ENCODE measurements around the gene EXOC3. TPM values are rescaled to one million over a fixed set of nuclear protein-coding genes. Genes with fewer than 3 reads are reported as not detected.

Gene EXOC3
- total RNA-seq, 1 donor from 2014 or later, result 43.3 TPM

- Mint-ChIP-seq H3K9me3 (ENCODE audit: low read depth) (no peaks in the 10 kb centered on the region), H3K27ac (ENCODE audit: unreplicated experiment) (no peak overlapping the region), H3K27me3 (ENCODE audit: low read depth) (peaks cover 7% of the 10 kb centered on the region), H3K36me3 (ENCODE audit: low read depth) (no peaks in the 10 kb centered on the region), H3K4me3 (ENCODE audit: unreplicated experiment) (no peak overlapping the region), H3K4me1 (ENCODE audit: low read depth) (no peaks in the 10 kb centered on the region)
- no peak for DNase-seq (ENCODE audit: low spot score)
- TF ChIP-seq CTCF (IDR thresholded peaks at IDR 0.05), result no peak
These were observed 48.3 kb downstream of the EXOC3 start for GRCh38 chr5:491119-491855.

GRCh38 chr5:491856-492155 is 48.8 kb downstream of the EXOC3 start:
- Mint-ChIP-seq H3K4me3 (ENCODE audit: unreplicated experiment) (no peak overlapping the region), H3K4me1 (ENCODE audit: low read depth) (no peaks in the 10 kb centered on the region), H3K27ac (ENCODE audit: unreplicated experiment) (no peak overlapping the region), H3K36me3 (ENCODE audit: low read depth) (no peaks in the 10 kb centered on the region), H3K9me3 (ENCODE audit: low read depth) (no peaks in the 10 kb centered on the region), H3K27me3 (ENCODE audit: low read depth) (peaks cover 11% of the 10 kb centered on the region)
- no peak for DNase-seq (ENCODE audit: low spot score)
- no peak for TF ChIP-seq CTCF (IDR thresholded peaks at IDR 0.05)

- DNase-seq (ENCODE audit: low spot score), result no peak
- TF ChIP-seq CTCF (IDR thresholded peaks at IDR 0.05), result no peak
- H3K27me3 Mint-ChIP-seq (ENCODE audit: low read depth), result peaks cover 15% of the 10 kb centered on the region
- H3K36me3 Mint-ChIP-seq (ENCODE audit: low read depth), result no peaks in the 10 kb centered on the region
- H3K9me3 Mint-ChIP-seq (ENCODE audit: low read depth), result no peaks in the 10 kb centered on the region
- no peak overlapping the region for H3K27ac Mint-ChIP-seq (ENCODE audit: unreplicated experiment)
- H3K4me3 Mint-ChIP-seq (ENCODE audit: unreplicated experiment), result no peak overlapping the region
- no peaks in the 10 kb centered on the region for H3K4me1 Mint-ChIP-seq (ENCODE audit: low read depth)
These were observed 49.4 kb downstream of the EXOC3 start for GRCh38 chr5:492314-492893.

GRCh38 chr5:493119-493701 is 50.2 kb downstream of the EXOC3 start:
- no peaks in the 10 kb centered on the region for H3K36me3 Mint-ChIP-seq (ENCODE audit: low read depth)
- H3K4me1 Mint-ChIP-seq (ENCODE audit: low read depth), result no peaks in the 10 kb centered on the region
- no peak overlapping the region for H3K4me3 Mint-ChIP-seq (ENCODE audit: unreplicated experiment)
- TF ChIP-seq CTCF (IDR thresholded peaks at IDR 0.05), result no peak
- H3K27ac Mint-ChIP-seq (ENCODE audit: unreplicated experiment), result no peak overlapping the region
- no peaks in the 10 kb centered on the region for H3K9me3 Mint-ChIP-seq (ENCODE audit: low read depth)
- peaks cover 20% of the 10 kb centered on the region for H3K27me3 Mint-ChIP-seq (ENCODE audit: low read depth)
- DNase-seq (ENCODE audit: low spot score), result no peak

- no peak for TF ChIP-seq CTCF (IDR thresholded peaks at IDR 0.05)
- DNase-seq (ENCODE audit: low spot score), result no peak
- no peaks in the 10 kb centered on the region for H3K9me3 Mint-ChIP-seq (ENCODE audit: low read depth)
- no peaks in the 10 kb centered on the region for H3K4me1 Mint-ChIP-seq (ENCODE audit: low read depth)
- no peaks in the 10 kb centered on the region for H3K36me3 Mint-ChIP-seq (ENCODE audit: low read depth)
- H3K27me3 Mint-ChIP-seq (ENCODE audit: low read depth), result peaks cover 24% of the 10 kb centered on the region
- H3K27ac Mint-ChIP-seq (ENCODE audit: unreplicated experiment), result no peak overlapping the region
- no peak overlapping the region for H3K4me3 Mint-ChIP-seq (ENCODE audit: unreplicated experiment)
These were observed 50.8 kb downstream of the EXOC3 start for GRCh38 chr5:493758-494157.
